Measurements from ENCODE around the gene ROBO1. TPM values are rescaled to one million over a fixed set of nuclear protein-coding genes. Genes with fewer than 3 reads are reported as not detected.

Gene ROBO1
- total RNA-seq, 6 experiments from 2014 or later: 1.1 to 7.2 (median 4.3) TPM

- peak; percentile 49 to 63 (median 57) for TF ChIP-seq CTCF (IDR thresholded peaks at IDR 0.05)
- TF ChIP-seq POLR2A (IDR thresholded peaks at IDR 0.05): no peak
- H3K9me3 ChIP-seq: no peaks in the 10 kb centered on the region
- DNase-seq (no peak), ATAC-seq (peak; percentile 61 to 77 (median 72))
- no peak overlapping the region for H3K27ac ChIP-seq
- H3K36me3 ChIP-seq: no peaks in the 10 kb centered on the region
- no peaks in the 10 kb centered on the region for H3K27me3 ChIP-seq
- no peak overlapping the region for H3K4me3 ChIP-seq
- intact Hi-C loops (cut with DNase I): no loop called here
- no peaks in the 10 kb centered on the region for H3K4me1 ChIP-seq
Observed at GRCh38 chr3:79032686-79033318, 735.0 kb downstream of the ROBO1 start.

- ATAC-seq: no peak
- no peak overlapping the region for H3K4me3 ChIP-seq
- no peak overlapping the region for H3K27ac ChIP-seq
- no peaks in the 10 kb centered on the region for H3K4me1 ChIP-seq
- TF ChIP-seq CTCF (IDR thresholded peaks at IDR 0.05) (no peak), POLR2A (IDR thresholded peaks at IDR 0.05) (no peak)
- intact Hi-C loops (cut with DNase I): no loop called here
- no peaks in the 10 kb centered on the region for H3K36me3 ChIP-seq
- no peaks in the 10 kb centered on the region for H3K9me3 ChIP-seq
- no peak for DNase-seq
- no peaks in the 10 kb centered on the region for H3K27me3 ChIP-seq
Observed at GRCh38 chr3:79030157-79030556, 737.6 kb downstream of the ROBO1 start.

- no peak overlapping the region for H3K4me3 ChIP-seq
- no peaks in the 10 kb centered on the region for H3K4me1 ChIP-seq
- H3K36me3 ChIP-seq: no peaks in the 10 kb centered on the region
- H3K27me3 ChIP-seq: no peaks in the 10 kb centered on the region
- intact Hi-C loops (cut with DNase I): no loop called here
- no peak overlapping the region for H3K27ac ChIP-seq
- DNase-seq: no peak
- ATAC-seq: no peak
- no peaks in the 10 kb centered on the region for H3K9me3 ChIP-seq
- TF ChIP-seq CTCF (IDR thresholded peaks at IDR 0.05) (no peak), POLR2A (IDR thresholded peaks at IDR 0.05) (no peak)
- whole genome bisulfite sequencing (ENCODE audit: insufficient coverage, low coverage, low lambda C conversion rate, missing lambda C conversion rate): 89% methylated on average over 1 of the region's 1 CpG
Observed at GRCh38 chr3:79028916-79029315, 738.9 kb downstream of the ROBO1 start.

GRCh38 chr3:79027593-79027992 lies 740.2 kb downstream of the ROBO1 start:
- intact Hi-C loops (cut with DNase I): no loop called here
- Histone ChIP-seq H3K4me1 (no peaks in the 10 kb centered on the region), H3K4me3 (no peak overlapping the region), H3K27ac (no peak overlapping the region), H3K36me3 (no peaks in the 10 kb centered on the region), H3K27me3 (no peaks in the 10 kb centered on the region), H3K9me3 (no peaks in the 10 kb centered on the region)
- DNase-seq (no peak), ATAC-seq (no peak)
- 76% methylated on average over 2 of the region's 2 CpGs for WGBS (ENCODE audit: insufficient coverage, low coverage, low lambda C conversion rate, missing lambda C conversion rate)
- TF ChIP-seq POLR2A (IDR thresholded peaks at IDR 0.05) (no peak), CTCF (IDR thresholded peaks at IDR 0.05) (no peak)

- ATAC-seq (no peak), DNase-seq (no peak)
- Histone ChIP-seq H3K27me3 (peaks cover 0 to 6% of the 10 kb centered on the region in 2 donors), H3K4me3 (no peak overlapping the region), H3K27ac (no peak overlapping the region), H3K4me1 (peaks cover 0 to 10% (median 0%) of the 10 kb centered on the region in 4 donors), H3K9me3 (no peaks in the 10 kb centered on the region), H3K36me3 (no peaks in the 10 kb centered on the region)
- no peak for TF ChIP-seq CTCF (IDR thresholded peaks at IDR 0.05)
- no peak for TF ChIP-seq POLR2A (IDR thresholded peaks at IDR 0.05)
- intact Hi-C loops (cut with DNase I): no loop called here
Observed at GRCh38 chr3:79019924-79020173, 747.9 kb downstream of the ROBO1 start.

All from right lobe of liver (tissue), 6 donors.